HG03442 (cell line): ENCODE measurements around the gene IKZF3.
A peak's percentile ranks its signal among the peaks of the same experiment; 100 is the strongest.
"Not testable (repeated sequence)": the region's sequence is repeated elsewhere in the genome, so short reads cannot be mapped to it uniquely, and the experiment has no call there.

ENCODE experiments used
- ATAC-seq: cut with Tn5 transposase; IDR thresholded peaks from one replicate; pipeline ENCODE4 v1.9.1; 2021; ENCODE audit warnings: mild to moderate bottlenecking, moderate library complexity; ENCODE audit not compliant: unreplicated experiment

Gene IKZF3

DNA sequence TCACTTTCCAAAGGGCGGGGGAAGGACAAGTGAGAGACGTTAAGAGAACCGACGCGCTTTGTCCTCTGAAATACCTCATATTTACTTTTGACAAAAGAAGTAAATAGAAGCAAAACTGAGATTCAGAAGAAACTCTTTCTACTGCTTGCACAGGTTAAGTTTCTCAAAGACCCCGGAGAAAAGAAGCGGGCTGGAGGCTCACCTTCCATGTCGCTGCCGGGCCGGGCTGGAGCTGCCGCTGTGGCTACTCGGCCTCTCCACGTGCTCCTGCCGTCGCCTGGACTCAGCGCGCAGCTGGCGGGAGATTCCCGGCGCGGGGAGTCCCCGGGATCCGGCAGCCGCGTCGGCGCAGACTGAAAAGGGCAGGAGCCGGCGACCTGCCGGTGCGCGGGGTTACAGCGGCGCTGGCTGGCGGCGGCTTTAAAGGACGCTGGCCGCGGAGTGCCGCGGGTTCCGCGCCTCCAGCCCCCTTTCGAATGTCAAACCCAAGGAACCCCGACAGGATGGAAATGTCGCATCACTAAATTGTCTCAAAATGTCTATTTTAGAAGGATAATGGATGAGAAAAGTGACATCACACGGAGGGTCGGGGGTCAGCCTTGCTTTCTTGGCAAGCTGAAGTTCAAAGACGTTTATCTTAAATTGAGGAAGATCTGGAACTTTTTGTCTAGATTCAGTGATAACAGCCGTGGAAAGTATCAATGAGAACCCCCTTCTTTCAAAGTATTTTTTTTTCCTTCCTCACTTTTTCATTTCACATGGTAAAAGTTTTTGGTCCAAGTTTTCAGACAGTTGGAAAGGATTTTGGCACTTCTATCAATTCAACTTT, at the start of gene IKZF3:
Gene IKZF3, minus strand, starts transcription at position 395 of the 829 bp plus-strand sequence. Its CDS starts 186 bp downstream, at position 209.
- peak; percentile 41 for ATAC-seq

DNA sequence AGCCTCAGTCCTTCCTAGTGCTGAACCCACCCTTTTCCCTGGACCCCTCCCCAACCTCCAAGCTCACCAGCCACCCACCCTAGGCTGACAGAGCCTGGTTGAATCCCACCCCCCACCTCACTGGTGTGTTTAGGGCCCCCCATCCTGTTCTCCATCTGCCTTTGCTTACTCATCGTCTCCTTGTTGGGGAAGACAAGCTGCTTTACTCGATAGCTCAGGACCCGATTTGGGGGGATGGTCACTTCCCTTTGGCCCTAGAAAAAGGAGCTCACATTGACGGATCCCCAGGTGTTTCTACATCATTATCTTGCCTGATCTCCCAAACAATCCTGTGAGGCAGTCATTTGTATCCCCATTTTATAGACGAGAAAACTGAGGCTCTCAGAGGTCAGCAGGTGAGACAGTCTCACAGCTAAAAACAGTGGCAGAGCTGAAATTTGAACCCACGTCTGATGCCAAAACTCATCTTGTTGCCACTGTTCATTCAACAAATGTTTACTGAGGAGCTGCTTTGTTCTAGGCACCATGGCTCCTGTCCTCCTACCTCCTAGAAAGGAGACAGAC, 44.8 kb upstream of the IKZF3 start:
- ATAC-seq, result no peak

DNA sequence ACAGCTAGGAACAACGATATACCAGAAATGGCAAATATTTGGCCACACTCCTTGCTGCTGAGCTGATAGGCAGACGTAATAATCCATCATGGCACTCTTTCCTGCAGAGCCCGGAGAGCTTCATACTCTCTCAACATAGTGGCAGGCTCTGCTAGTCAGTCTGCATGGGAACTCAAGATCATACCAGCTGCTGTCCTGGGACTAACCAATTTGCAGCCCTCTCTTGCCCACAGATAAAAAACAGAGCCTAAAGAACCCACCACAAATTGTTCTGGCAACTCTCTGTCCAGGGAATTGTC, 40.8 kb upstream of the IKZF3 start:
- no peak for ATAC-seq

DNA sequence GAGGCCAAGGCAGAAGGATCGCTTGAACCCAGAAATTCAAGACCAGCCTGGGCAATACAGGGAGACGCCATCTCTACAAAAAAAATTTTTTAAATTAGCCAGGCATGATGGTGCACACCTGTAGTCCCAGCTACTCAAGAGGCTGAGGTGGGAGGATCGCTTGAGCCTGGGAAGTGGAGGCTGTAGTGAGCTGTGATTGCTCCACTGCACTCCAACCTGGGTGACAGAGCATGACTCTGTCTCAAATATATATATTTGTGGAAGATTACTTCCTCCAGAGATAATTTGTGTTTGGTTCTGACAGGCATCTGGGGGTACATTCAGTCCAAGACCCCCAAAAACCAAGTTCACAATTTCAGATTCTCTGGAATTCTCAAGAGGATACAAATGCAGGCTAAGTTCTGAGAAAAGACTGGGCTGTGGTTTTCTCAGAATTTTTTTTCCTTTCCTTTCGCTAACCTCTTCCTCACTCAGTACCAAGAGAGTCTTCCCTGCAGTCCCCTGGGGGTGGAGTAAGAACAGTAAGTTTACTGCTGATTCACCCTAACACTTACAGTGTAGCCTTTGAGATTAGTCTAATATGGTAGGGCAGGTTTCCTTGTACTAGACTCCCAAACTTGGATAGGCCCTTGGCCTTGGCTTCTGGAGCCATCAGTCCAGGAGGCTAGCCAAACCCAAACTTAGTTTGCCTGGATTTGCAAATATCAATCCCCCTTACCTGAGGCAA, 39.2 kb upstream of the IKZF3 start:
- ATAC-seq, result no peak

DNA sequence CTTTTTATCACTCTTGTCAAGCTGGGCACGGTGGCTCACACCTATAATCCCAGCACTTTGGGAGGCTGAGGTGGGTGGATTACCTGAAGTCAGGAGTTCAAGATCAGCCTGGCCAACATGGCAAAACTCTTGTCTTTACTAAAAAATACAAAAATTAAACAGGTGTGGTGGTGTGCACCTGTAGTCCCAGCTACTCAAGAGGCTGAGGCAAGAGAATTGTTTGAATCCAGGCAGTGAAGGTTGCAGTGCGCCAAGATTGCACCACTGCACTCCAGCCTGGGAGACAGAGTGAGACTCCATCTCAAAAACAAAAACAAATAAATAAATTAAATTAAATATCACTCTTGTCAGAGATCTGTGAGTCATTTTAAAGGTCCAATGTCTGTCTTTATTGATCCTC, 37.9 kb upstream of the IKZF3 start:
- not testable (repeated sequence) for ATAC-seq

DNA sequence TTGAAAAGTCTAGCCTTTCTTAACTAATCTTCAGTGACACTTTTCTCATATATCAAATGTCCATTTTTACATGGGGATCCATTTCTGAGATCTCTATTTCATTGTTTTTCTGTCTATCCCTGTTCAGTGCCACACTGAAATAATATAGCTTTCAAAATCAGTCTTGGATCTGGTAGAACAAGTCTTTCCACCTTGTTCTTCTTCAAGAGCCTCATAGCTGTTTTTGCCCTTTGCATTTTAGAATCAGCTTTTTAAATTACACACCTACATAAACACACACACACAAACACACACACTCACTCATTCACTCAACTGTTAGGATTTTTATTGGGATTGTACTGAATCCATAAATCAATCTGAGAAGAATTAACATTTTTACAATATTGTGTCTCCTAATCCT, 35.1 kb upstream of the IKZF3 start:
- ATAC-seq, result no peak

DNA sequence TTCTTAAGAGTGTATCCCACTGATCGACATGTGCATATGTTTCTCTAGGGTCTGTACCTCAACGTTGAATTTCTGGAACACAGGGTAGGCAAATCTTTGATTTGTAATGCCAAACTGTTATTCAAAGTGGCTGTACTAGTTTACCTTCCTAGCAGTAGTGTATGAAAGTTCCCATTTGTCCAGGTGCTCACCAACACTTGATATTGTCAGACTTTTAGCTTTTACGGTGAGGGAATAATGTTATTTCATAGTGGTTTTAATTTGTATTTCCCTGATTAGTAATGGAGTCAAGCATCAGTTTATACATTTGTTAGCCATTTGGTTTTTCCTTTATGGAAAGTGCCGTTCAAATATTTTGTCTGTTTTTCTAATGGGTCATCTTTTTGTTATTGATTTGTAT, 34.0 kb upstream of the IKZF3 start:
- no peak for ATAC-seq

- ATAC-seq, result no peak
These were observed 30.7 kb upstream of the IKZF3 start for GRCh38 chr17:39894681-39895376.

GRCh38 chr17:39889200-39889599, 25.1 kb upstream of the IKZF3 start:
- ATAC-seq, result no peak

DNA sequence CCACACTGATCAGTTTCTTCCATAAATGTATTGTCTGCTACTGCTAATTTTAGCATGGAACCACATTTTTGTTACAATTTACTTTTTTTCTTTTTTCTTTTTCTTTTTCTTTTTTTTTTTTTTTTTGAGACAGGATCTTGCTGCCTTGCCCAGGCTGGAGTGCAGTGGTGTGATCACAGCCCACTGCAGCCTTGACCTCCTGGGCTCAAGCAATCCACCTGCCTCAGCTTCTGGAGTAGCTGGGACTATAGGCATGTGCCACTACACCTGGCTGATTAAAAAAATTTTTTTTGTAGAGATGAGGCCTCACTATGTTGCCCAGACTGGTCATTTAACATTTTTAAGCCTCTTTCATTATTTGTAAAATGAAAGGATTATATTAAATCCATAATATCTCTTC, 23.0 kb upstream of the IKZF3 start:
- ATAC-seq, result no peak

- ATAC-seq, result not testable (repeated sequence)
These were observed 22.0 kb upstream of the IKZF3 start for GRCh38 chr17:39886102-39886501.

GRCh38 chr17:39872751-39873150, 8.6 kb upstream of the IKZF3 start:
- no peak for ATAC-seq

DNA sequence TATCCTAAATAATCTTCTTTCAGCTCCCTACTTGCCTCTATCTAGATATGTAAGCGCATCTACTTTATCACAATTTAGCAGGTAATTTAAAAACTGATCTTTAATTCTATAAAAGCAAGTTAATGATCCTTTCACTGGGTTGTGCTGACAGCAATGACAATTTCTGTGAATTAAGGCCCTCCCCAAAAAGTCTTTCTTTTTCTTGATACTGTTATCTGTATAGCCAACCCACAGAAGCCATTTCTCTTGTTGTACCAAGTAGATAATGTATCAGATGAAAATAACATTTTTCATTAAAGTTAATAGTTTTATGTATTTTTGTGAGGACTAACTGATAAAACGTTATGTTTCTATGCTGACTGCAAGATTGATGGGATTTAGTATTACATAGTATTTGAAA, 7.7 kb upstream of the IKZF3 start:
- no peak for ATAC-seq

DNA sequence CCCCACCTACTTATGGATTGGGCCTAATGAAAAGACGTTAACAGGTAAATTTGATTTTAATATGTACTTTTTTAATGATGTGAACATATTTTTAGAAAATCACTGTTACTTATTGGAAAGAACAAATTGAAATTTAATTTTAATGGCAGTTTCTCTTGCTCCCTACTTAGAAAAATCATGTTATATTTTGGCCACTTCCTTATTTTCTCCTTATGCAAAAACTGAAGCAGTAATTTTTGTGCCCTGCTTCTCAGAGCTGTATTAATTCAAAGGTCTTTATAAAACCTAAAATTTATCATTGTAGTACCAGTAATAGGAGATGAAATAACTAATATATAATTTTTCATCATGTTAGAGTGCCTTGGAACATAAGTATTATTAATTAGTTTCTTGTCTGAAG, 6.7 kb upstream of the IKZF3 start:
- ATAC-seq, result no peak

DNA sequence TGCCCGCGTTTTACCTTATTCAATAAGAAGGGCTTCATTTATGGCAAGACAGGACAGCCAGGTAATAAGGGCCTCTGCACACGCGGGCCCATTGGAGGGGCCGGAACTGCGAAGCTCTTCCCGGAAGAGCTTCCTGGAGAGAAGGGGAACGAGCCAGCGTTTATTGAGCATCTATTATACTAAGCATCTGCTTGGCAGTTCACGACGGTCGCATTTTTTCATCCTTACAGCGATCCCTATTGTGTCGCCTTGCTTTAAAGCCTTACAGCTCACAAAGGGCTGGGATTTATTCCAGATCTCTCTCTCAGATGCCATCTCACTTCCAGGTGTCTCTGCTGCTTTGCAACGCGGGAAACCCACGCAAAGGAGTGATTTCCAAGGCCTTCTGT, 4.4 kb upstream of the IKZF3 start:
- ATAC-seq, result no peak

GRCh38 chr17:39867880-39868553, 3.9 kb upstream of the IKZF3 start, which contains the start of gene ZPBP2:
TSS of gene ZPBP2 (plus strand) at chr17:39868202. CDS start at chr17:39868355, 153 bp downstream.
- ATAC-seq, result no peak

DNA sequence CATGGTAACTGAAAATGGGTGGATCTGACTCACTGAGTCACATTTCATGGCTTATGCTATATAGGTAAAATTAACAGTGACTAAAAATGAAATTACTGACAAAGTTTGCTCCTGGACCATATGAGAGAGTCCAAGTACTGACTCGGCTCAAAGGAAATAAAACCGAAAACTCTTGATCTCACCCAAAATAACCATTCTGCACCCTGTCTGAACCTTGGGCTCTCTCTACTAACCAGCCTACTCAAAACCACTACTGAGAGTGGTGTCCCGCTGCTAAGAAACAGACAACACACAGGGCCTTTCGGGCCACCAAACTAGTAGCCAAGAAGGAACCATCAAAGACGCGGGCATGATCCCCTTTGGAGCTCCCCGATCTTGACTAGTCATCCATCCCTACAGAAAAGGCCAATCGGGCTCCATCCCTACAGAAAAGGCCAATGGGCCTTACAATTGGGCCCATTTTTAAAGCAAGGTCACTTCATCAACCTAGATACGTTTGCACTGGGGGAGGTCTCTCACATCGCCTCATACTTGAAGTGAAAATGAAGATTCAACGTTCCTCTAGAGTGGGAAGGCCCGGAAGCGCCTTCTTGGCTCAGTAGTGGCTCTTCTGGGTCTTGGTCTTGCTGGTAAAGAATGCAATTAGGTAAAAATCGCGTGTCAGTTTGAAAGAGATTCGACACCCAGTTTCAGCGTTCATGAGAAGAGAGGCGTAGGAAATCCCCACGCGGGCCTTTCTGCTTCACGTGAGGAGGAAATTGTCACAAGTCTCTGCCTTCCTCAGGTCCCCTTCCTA, 3.2 kb upstream of the IKZF3 start:
- peak; percentile 52 for ATAC-seq

DNA sequence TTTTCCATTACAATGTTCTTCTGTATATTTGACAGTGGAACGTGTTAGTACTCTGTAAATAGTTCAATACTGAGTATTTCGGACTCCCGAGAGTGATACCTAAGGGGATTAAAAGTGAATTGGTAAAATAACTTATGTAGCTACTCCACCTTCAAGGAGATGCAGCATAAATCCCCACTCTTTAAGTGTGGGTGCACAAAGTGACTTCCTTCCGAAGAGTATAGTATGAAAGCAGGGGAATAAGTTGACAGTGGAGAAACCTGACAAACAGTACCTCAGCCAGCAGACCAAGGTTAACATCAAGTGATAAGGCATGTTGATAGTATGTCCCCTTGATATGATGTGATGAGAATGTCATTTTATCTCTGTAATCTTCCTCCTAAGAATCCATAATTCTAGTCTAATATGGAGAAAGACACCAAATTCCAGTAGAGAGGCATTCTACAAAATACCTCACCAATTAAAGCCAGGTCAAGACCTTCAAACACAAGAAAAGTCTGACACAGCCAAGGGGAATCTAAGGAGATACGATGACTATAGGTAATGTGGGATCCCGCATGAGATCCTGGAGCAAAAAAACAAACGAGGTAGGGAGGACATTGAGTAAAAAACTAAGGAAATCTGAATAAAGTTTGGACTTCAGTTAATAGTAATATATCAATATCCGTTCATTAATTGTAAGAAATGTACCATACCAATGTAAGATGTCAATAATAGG, 2.1 kb upstream of the IKZF3 start:
- ATAC-seq, result no peak

DNA sequence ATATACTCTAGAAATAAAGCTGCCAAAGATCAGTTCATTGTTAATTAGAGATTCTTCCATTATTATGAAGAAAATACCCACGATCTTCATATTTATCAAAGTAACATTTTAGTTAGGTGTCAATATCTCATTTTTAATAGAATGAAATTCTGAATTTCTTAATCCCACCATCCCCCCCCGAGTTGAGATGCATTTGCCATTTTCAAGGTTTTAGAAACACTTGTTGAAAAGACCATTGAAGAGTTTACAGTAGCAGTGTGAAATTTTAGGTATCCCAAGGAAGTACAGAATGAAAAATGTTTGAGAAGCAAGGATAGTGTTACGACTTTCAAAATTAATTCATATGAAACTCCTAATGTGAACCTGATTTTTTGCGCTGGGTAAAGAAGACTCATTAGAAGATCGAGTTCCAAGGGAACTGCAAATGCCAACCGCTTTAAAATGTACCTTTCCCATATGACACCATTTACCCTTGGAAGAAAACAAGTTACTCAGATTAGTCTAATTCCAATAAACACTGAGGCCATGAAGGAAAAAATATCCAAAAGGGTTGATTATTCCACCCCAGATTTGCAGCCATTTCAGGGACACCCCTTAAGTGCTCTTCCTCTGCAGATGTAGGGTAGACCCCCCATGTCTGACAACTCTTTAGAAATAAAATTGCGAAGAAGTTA, 731 bp downstream of the IKZF3 start:
- no peak for ATAC-seq
